ENCODE measurements around the gene NAALADL2. TPM values are rescaled to one million over a fixed set of nuclear protein-coding genes. Genes with fewer than 3 reads are reported as not detected.
A peak's percentile ranks its signal among the peaks of the same experiment; 100 is the strongest.

NAALADL2 gene
- total RNA-seq, 1 donor = 23.5 TPM

DNA sequence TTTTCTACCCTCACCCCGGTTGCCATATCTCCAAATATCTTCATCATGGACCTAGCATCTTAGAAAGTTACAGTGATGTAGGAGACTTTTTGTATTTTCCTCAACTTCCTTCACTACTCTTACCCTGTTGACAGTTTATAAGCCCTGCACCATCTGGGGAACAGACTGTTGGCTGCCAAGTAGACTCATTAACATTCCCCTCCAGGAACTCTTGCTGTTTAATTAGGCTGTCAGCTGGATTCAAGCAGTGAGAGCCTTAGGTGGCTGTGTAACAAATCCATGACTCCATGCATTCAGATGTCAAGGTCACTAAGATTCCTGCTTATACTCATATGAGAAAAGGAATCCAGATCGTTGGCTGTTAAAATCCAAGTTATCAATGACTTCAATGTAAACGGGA is 198.3 kb downstream of the NAALADL2 start:
- no peak for DNase-seq (ENCODE audit: insufficient read length, low spot score, missing footprints)
- Histone ChIP-seq H3K27me3 (ENCODE audit: insufficient read depth, low read length) (no peaks in the 10 kb centered on the region), H2AFZ (ENCODE audit: low read length) (no peak overlapping the region), H3K4me3 (ENCODE audit: insufficient read depth, low read length) (no peak overlapping the region), H3K79me2 (ENCODE audit: insufficient read depth, low read length) (no peaks in the 10 kb centered on the region), H3K4me2 (ENCODE audit: insufficient read depth, low read length) (no peak overlapping the region), H3K36me3 (ENCODE audit: insufficient read depth, low read length) (no peaks in the 10 kb centered on the region), H3K9me3 (ENCODE audit: low read depth, low read length) (no peaks in the 10 kb centered on the region), H3K27ac (ENCODE audit: low read depth, low read length) (no peak overlapping the region), H3K4me1 (ENCODE audit: insufficient read depth, low read length) (no peaks in the 10 kb centered on the region), H4K20me1 (ENCODE audit: insufficient read depth, low read length) (no peaks in the 10 kb centered on the region)
- TF ChIP-seq, protein P1, sequence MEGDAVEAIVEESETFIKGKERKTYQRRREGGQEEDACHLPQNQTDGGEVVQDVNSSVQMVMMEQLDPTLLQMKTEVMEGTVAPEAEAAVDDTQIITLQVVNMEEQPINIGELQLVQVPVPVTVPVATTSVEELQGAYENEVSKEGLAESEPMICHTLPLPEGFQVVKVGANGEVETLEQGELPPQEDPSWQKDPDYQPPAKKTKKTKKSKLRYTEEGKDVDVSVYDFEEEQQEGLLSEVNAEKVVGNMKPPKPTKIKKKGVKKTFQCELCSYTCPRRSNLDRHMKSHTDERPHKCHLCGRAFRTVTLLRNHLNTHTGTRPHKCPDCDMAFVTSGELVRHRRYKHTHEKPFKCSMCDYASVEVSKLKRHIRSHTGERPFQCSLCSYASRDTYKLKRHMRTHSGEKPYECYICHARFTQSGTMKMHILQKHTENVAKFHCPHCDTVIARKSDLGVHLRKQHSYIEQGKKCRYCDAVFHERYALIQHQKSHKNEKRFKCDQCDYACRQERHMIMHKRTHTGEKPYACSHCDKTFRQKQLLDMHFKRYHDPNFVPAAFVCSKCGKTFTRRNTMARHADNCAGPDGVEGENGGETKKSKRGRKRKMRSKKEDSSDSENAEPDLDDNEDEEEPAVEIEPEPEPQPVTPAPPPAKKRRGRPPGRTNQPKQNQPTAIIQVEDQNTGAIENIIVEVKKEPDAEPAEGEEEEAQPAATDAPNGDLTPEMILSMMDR (IDR thresholded peaks at IDR 0.05; ENCODE audit: extremely low read depth, low read depth, low read length) = no peak

DNA sequence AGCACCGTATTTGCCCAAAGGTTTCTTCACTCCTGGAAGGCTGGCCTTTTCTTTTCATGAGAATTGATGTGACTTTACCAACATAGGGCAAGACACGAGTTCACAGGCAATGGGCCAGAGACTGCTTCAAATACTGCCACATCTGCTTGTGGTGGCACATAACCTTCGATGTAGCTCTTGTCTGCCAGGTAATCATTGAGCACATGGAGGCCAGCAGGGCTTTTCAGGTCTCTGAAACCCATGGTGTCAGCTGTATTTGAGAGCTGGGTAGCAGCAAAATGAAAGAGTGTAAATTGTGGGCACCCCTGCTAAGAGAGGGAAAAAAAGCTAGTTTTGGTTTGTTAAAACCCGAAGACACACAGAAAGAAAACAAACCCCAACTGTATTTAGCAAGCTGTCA is 200.7 kb downstream of the NAALADL2 start:
- H3K4me3 ChIP-seq (ENCODE audit: insufficient read depth, low read length) = no peak overlapping the region
- no peaks in the 10 kb centered on the region for H3K9me3 ChIP-seq (ENCODE audit: low read depth, low read length)
- TF ChIP-seq, protein P1 (IDR thresholded peaks at IDR 0.05; ENCODE audit: extremely low read depth, low read depth, low read length) = no peak
- peak overlapping the region; percentile 37 for H2AFZ ChIP-seq (ENCODE audit: low read length)
- no peaks in the 10 kb centered on the region for H4K20me1 ChIP-seq (ENCODE audit: insufficient read depth, low read length)
- no peaks in the 10 kb centered on the region for H3K79me2 ChIP-seq (ENCODE audit: insufficient read depth, low read length)
- no peaks in the 10 kb centered on the region for H3K36me3 ChIP-seq (ENCODE audit: insufficient read depth, low read length)
- no peaks in the 10 kb centered on the region for H3K27me3 ChIP-seq (ENCODE audit: insufficient read depth, low read length)
- no peak overlapping the region for H3K4me2 ChIP-seq (ENCODE audit: insufficient read depth, low read length)
- H3K4me1 ChIP-seq (ENCODE audit: insufficient read depth, low read length) = no peaks in the 10 kb centered on the region
- DNase-seq (ENCODE audit: insufficient read length, low spot score, missing footprints) = no peak
- no peak overlapping the region for H3K27ac ChIP-seq (ENCODE audit: low read depth, low read length)

DNA sequence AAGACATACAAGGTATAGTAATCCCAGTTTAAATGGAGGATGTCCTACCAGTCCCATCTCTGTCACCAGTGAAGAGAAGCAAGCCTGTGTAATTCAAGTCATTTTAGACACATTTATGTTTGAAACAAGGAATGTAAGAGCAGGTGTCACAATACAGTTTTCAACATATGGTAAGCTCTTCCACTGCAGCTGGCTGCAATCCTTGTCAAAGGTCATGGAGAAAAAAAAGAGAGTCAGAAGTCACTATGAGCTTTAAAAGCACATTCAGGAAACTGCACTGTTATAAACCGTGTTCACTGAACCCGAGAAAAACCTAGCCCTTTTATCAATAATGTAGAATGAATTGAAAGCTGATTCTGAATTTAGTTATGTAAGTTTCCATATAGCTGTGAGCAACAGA is 206.4 kb downstream of the NAALADL2 start:
- no peaks in the 10 kb centered on the region for H3K4me1 ChIP-seq (ENCODE audit: insufficient read depth, low read length)
- H3K4me2 ChIP-seq (ENCODE audit: insufficient read depth, low read length) = no peak overlapping the region
- H3K27ac ChIP-seq (ENCODE audit: low read depth, low read length) = no peak overlapping the region
- no peaks in the 10 kb centered on the region for H4K20me1 ChIP-seq (ENCODE audit: insufficient read depth, low read length)
- H3K27me3 ChIP-seq (ENCODE audit: insufficient read depth, low read length) = no peaks in the 10 kb centered on the region
- TF ChIP-seq, protein P1 (IDR thresholded peaks at IDR 0.05; ENCODE audit: extremely low read depth, low read depth, low read length) = no peak
- no peak for DNase-seq (ENCODE audit: insufficient read length, low spot score, missing footprints)
- H3K9me3 ChIP-seq (ENCODE audit: low read depth, low read length) = no peaks in the 10 kb centered on the region
- no peaks in the 10 kb centered on the region for H3K36me3 ChIP-seq (ENCODE audit: insufficient read depth, low read length)
- H3K4me3 ChIP-seq (ENCODE audit: insufficient read depth, low read length) = no peak overlapping the region
- H2AFZ ChIP-seq (ENCODE audit: low read length) = no peak overlapping the region
- H3K79me2 ChIP-seq (ENCODE audit: insufficient read depth, low read length) = no peaks in the 10 kb centered on the region

DNA sequence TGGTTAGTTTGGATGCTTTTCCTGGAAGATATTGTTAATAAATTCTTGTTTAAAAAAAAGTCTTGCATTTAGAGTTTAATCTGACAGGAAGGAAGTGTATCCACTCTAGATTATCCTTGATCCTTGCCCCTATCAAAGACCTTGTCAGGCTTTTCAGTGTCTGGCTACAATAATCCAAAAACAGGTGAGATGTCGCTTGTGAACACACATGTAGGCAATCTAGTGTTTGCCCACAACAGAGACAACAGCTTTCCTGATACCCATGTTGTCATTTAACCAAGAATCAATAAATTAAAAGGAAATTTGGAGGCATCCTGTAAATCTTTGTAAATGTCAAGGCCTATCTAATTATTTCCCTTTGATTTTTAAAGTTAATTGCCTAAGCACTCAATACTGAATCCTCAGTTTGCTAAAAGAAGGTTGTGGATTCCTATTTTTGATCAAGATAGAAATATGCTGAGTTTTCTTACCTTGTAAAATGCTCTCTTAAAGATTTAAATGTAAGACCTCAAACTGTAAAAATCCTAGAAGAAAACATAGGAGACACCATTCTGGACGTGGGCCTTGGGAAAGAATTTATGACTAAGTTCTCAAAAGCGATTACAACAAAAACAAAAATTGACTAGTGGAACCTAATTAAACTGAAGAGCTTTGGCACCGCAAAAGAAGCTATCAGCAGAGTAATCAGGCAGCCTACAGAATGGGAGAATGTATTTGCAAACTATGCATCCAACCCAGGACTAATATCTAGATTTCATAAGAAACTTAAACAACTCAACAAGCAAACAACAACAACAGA is 207.7 kb downstream of the NAALADL2 start:
- Histone ChIP-seq H3K9me3 (ENCODE audit: low read depth, low read length) (no peaks in the 10 kb centered on the region), H3K27me3 (ENCODE audit: insufficient read depth, low read length) (no peaks in the 10 kb centered on the region), H4K20me1 (ENCODE audit: insufficient read depth, low read length) (no peaks in the 10 kb centered on the region), H3K4me2 (ENCODE audit: insufficient read depth, low read length) (no peak overlapping the region), H3K4me1 (ENCODE audit: insufficient read depth, low read length) (no peaks in the 10 kb centered on the region), H2AFZ (ENCODE audit: low read length) (no peak overlapping the region), H3K36me3 (ENCODE audit: insufficient read depth, low read length) (no peaks in the 10 kb centered on the region), H3K79me2 (ENCODE audit: insufficient read depth, low read length) (no peaks in the 10 kb centered on the region), H3K4me3 (ENCODE audit: insufficient read depth, low read length) (no peak overlapping the region), H3K27ac (ENCODE audit: low read depth, low read length) (no peak overlapping the region)
- DNase-seq (ENCODE audit: insufficient read length, low spot score, missing footprints) = no peak
- TF ChIP-seq, protein P1 (IDR thresholded peaks at IDR 0.05; ENCODE audit: extremely low read depth, low read depth, low read length) = no peak

Measured in osteoblast (primary cell).